GM21390 (cell line): ENCODE measurements around the gene ABCF2.

Source experiments
- ATAC-seq: cut with Tn5 transposase; IDR thresholded peaks from one replicate; pipeline ENCODE4 v1.9.1; 2021; ENCODE audit not compliant: unreplicated experiment

The ABCF2 gene

DNA sequence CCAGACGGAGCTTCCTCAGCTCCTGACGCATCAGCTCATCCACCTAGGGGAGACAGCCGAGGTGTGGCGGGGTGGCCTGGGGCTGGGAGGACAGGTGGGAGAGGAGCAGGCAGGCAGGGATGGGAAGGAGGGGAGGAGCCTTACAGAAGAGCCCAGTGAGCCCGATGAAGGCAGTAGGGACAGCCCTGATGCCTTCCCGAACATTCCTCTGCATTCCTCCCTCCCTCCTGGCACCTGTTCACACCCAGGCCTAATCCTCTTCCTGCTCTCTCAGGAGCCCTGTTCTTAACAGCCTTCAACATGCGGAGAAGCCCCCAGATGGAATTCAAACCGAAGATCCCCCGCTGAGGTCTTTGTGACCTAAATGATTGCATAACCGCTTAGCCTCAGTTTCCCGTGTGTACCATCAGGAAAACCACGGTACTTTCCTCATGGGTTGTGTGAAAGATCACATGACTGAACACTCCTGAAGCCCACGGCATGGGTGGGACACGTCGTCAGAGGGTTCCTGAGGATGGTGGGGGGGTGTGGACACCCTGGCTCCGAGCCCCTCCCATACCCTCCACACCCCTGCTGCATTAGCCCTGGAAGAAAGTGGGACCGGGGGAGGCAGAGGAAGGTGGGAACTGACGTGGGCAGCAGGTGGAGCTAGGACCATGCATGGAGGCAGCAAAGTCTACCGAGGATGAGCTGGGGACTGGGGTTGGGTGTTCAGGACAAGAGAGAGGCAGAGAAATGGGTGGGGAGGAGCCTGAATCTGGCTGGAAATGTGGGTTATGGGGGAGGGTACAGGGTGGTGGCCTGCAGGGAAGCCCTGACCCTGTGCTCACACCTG, 31.2 kb downstream of the ABCF2 start:
- ATAC-seq: no peak

DNA sequence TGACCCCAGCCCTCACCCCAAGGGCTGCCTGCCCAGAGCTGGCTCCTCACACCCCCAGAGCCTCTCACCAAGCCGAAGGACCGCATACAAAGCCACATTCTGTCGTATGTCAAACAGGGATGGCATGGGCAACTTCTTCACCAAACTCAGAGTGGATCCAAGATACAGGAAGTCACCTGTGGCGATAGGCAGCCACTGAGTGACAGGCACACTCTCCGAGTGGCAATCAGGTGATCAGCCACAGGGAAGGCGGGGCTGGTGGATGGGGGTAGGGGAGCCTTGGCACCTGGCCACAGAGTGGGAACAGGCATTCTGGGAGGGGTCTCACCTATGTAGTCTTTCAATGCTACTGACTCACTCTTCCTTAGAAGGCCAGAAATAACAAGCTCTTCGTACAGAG, 32.8 kb downstream of the ABCF2 start:
- ATAC-seq: no peak

DNA sequence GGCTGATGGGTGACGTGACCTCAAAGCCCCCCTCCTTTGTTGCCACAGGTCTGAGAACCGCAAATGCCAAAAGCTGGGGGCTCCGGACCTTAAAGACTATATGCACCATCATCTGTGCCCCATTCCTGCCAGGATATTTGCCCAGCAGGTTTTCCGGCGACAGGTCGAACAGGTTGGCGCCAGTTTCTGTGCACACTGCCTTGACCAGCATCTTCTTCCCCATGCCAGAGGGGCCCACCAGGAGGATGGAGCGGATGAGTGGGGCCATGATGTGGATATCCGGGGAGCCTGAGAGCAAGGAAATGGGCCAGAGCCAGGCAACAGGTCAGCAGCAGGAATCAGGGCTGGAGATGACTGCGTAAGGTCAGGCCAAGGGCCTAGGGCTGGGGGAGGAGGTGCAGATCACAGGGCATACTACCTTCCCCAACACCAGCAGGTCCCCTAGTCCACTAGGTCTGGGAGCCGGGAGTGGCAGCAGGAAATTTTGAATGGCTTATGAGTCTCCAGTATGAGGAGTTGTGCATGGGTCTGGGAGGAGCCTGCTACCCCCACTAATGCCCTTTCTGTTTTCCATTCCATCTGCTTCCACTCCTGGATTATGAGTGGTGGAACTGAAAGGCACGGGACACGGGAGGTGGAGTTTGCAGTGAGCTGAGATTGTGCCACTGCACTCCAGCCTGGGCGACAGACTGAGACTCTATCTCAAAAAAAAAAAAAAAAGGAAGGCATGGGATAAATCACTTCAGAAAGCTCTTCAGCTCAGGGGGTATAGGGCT, 33.6 kb downstream of the ABCF2 start:
- ATAC-seq: no peak

DNA sequence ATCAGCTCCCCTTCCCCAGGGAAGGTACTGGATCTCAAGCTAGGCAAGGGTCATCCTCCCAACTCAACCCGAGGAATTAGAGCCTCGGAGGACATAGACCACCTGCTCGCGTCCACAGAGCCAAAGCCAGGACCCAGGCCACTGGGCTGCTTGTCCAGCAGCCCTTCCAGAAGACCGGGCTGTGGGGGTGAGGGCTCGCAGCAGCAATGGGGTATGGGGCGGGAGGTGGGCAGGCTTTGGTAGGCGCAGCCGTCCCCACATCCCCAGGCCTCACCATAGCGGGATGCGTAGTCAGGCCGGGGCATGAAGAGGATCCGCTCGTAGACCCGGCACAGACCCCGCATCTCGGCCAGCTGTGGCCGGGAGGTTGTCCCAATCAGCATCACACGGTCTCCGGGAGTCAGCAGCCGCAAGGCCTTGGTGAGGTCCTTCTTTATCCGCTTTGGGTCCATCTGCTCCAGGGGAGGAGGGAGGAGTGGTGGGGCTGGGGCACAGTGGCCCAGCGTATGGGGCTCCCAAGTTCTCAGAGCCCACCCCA, 34.9 kb downstream of the ABCF2 start:
- ATAC-seq: no peak

DNA sequence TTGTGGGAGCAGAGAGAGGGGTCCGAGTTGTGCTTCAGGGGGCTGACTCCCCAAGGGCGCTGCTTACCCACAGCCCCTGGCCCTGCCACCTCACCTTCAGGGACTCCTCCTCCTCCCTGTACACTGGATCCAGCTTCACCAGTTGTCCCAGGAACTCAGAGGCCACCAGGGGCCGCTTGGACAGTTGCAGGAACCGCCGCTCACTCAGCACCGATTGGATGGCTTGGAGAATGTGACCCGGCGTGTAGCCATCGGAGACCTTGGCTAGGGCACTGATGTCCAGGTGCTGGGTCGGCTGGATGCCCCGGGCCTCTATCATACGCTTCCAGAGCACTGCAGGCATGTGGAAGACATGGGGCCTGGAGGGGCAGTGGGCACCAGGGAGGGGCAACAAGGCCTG, 35.5 kb downstream of the ABCF2 start:
- ATAC-seq: no peak

DNA sequence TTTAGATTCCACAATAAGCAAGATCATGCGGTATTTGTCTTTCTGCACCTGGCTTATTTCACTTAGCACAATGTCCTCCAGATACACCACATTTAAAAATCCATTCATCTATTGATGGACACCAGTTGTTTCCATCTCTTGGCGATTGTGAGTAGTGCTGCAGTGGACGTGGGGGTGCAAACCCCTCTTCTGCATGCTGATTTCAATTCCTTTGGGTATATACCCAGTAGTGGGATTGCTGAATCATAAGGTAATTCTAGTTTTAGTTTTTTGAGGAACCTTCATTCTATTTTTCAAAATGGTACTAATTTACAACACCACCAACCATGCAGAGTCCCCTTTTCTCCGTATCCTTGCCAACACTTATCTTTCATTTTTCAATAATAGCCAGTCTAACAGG, 38.0 kb downstream of the ABCF2 start:
- no peak for ATAC-seq

DNA sequence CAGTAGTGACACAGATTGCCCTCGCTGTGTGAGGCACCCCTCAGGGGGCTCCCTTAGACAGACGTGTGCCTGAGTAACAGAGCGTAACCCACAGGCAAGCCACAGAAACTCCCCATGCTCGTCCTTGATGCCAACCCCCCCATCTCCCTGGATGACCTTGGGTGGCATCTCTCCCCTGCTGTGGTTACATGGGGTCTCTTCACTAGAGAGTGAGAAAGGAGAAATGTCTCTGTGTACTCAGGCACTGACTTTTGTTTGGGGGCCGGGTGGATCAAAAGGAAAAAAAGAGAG, 38.8 kb downstream of the ABCF2 start:
- ATAC-seq: no peak

DNA sequence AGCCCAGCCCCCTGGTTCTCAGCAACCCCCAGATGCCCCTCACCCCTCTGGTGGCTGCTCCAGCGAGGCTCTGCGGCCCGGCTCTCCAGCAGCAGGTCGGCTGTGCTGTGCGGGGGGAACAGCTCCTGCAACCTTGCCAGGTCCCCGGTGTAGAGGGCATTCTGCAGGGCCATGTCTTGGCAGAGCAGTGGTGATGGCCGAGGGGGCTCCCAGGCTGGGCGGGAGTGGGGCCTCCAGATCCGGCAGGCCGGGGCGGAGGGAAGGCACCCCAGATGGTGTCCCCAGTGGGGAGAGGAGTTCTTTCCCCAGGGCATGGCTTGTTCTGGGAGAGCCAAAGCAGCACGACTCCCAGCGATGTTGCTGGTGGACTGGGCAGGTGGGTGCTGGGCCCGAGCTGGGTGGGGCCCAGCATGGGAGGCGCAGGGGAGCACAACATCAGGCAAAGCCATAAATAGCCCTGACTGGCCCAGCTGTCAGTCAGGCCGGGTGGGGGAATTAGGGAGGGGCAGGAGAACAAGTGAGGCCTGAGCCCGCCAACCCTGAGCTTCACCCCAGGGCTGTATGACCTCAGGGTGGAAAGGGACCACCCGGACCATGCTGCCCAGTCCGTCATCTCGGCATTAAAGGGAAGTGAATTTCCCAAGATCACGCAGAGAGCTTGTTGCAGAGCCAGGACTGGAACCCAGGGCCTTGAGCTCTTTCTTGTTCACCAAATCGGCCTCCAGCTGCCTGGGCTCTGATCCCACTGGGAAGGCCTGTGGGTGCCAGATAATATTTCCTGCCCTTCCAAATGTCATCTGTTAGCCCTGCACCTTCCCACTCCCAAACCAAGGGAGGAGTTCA, 39.4 kb downstream of the ABCF2 start:
- ATAC-seq: no peak

DNA sequence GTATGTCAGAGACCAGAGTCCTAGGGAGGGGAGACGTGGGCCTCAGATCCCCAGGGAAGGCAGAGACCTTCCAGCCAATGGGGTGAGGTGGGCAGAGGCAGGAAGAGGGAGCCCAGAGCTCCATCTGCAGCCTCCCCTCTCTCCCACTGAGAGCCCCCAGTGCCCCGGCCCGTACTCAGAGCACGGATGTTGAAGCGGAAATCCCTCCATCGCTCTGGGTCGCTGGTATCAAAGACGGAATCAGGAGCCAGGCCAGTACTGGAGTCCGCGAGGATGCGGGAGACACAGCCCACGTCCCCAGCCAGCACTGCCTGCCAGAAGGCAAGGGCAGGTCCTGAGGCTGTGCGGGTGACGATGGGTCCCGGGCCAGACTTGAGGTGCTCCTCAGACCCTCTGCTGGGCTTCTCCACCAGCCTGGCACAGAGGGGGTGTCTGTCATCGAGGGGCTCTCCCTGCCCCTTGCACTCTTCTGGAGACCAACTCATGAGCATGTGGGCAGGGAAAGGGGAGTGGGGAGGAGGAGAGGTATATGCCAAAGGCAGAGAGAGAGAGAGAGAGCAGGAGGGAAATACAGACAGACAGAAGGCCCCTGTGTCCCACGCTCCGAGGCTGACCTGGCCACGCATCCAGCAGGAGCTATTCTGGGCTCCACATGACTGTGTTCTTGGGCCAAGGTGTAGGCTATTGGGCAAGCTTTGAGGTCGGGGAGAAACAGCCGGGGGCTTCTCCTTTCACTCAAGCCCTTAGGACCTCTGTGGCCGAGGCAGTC, 40.2 kb downstream of the ABCF2 start, which contains the start of gene ASB10:
TSS of gene ASB10 (minus strand) at position 611 of the 769 bp plus-strand sequence. CDS start at position 491, 120 bp downstream.
- ATAC-seq: no peak

DNA sequence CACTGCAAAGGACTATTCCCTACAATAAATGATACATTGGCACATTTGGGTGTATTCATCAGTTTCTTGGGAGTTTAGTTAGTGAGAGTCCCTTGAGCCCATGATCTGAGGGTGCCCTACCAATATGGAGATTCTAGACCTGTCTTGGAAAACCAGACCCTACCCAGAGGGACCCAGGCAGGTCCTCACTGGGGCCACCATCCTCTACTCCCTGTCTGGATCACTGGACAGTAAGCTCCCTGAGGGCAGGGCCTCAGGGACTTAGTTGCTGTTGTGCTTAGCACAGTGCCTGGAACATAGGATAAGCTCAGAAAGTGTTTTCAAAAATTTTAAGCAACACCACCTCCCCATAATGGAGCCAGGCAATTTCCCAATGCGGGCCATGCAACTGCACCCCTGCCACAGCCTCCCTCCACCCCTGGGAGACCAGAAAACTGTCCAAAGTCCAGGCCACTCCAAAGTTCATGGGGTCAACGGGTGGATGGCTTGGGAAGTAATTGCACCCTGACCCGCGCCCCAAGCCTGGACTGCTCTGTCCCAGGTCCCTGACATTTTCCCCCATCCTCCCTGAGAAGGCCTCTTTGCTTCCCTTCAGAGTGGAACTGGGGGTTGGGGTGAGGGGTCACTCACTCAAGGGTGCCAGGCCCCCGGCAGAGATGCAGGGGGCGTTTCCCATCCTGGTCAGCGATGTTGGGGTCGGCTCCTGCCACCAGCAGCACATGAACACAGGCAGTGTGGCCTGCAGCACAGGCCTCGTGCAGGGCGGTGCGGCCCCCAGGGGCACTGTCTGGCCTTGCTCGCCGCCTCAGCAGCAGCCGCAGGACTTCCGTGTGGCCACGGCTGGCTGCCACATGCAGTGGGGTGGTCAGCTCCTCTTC, 41.0 kb downstream of the ABCF2 start:
- no peak for ATAC-seq

DNA sequence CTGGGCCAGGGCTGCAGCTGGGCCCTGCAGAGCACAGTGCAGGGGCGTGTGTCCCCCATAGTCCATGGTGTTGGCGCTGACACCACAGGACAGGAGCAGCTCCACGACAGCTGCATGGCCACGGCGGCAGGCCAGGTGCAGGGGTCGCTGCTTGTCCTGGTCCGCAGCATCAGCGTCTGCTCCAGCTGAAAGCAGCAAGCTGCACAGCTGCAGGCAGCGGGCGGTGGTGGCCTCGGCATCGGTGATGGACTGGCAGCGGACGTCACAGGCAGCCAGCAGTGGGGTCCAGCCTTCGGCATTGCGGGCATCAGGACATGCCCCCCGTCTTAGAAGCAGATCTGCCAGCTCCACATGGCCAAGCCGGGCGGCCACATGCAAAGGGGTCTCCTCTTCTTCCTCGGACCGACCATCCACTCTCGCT, 46.0 kb downstream of the ABCF2 start:
- ATAC-seq: no peak

DNA sequence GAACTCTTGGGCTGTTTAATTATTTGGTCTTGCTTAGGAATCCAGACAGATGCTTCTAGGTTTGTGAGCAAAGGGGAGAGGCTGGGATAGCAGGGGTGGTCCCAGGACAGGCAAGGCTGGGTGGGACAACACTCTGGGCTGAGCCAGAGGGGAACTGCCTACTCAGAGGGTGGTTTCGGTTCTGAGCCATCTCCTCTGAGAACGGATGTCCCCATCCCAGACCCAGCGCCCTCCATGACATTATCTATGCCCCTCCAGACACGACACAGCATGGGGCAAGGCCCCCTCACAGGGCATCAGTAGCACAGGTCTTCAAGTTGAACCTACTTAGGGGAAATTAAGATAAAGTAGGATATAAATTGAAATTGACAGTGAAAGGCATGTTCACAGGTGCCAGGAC, 47.1 kb downstream of the ABCF2 start:
- ATAC-seq: no peak

DNA sequence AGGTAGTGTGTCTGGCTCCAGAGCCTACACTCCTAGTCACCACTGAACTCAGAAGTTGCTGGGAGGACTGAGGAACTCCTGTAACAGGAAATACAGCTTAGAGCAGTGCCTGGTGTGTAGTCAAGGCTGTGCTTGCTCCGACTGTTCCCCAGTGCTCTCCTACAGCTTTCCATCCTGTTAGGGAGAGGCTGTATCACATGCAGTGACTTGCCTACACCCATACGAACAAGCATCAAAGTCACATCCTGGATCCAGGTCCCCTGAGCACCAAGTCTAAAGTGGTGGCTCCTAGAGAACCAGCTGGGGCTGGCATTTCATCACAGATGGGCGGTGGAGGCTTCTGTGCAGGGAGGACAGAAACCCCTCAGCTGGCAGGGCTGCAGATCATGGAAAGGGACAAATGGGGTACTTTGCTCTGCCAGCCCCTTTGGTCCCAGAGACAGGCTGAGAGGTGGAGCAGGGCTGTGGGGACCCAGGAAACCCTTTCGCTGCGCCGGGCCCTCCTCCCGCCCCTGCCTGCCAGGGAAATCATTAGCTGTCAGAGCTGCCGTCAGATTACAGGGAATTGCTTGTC, 47.6 kb downstream of the ABCF2 start:
- no peak for ATAC-seq

DNA sequence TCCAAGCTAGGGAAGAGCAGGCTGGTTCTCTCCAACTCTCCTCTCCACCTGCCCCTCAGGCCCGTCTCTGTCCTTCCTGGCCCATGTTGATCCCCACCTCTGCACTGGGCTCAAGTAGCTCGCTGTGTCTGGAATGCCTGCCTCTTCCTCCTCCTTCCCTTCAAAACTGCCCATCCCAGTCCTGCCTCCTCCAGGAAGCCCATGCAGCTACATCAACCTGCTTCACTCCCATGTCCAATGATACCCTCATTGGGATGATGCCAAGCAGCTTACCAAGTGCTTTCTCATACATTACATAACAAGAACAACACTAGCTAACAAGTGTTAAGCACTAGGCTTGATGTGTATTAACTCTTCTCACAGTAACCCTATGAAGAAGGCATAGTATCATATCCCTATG, 48.2 kb downstream of the ABCF2 start:
- ATAC-seq: no peak

DNA sequence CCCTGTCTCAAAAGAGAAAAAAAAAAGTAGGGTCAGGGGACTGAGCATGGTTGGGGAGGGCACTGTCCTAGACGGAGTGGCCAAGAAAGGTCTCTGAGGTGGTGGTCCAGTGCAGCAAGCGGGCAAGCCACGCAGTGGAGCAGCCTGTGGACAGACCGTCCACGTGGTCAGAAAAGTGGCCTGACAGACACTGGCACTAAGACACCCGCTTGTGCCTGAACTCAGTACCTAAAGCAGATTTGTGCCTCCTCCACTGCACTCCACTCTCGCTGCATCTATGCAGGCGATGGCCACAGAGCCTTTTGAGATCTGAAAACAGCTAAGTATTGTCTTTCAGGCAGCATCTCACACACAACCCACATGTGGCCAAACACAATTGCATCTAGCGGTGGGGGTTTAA, 48.8 kb downstream of the ABCF2 start:
- no peak for ATAC-seq

DNA sequence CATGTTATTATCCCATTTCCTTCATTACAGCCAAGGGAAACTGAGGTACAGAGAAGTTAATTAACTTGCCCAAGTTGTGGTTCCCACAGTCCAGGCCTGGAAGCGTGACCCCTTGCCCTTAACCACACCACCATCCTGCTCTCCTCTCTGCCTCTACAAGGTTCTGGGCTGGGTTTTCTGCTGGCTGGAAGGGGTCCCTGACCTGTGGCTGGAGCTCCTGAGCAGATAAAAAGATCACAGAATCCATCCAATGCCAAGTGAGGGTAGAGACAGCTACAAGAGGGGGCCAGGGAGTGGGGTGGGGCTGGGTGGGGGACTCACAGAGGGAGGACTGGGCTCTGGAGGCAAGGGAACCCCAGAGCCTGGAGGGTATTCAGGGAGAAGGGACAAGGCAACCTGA, 49.7 kb downstream of the ABCF2 start:
- ATAC-seq: no peak

DNA sequence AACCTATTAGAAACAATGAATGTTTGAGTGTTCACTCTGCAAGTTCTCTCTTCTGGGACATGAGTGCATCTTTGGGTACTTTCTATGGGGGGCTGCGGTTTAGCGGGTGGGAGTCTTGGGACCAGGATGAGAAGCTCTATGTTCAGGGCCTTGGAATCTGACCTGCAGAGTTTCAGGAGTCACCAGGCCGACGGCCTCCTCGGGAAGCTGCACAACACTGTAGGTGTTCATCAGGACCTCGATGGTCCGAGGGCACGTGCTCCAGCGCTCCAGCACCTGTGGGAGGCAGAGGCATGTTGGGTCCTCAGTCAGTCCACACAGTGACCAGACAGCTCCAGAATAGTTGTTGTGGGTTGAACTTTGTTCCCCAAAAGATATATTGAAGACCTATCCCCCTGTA, 50.6 kb downstream of the ABCF2 start:
- no peak for ATAC-seq

DNA sequence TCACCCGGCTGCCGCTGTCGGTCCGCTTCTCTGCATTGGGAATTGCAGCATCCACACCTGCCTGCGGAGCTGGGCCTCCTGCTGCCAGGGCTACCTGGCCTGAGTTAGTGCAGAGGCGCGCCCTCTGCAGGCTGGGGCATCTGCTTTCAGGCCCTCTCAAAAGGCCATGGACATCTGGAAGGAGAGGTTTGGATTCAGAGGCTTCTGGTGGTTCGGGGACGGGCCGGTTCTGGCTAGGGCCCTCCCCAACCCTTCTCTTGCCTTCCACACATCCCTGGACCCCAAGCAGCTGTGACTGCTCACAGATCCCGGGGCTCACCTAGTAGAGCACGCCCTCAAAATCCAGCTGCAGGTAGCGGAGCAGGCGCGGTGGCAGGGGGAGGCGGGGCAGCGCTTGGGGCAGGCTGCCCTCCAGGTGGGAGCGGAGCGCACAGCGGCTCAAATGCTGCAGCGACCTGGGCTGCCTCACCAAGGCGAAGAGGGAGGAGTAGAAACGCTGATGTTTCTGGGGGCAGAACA, 51.2 kb downstream of the ABCF2 start:
- ATAC-seq: no peak
